GM10248 (cell line): ENCODE results near the gene AKAP7.

Experiments
- CTCF ChIA-PET: fragments of 300-600 bp; sonication (Branson Sonifier 250); formaldehyde crosslinking; extraction: SDS; loops from one replicate; lab custom pipeline; 2021; ENCODE audit warnings: antibody characterized with exemption; lab: Yijun Ruan, JAX
- POLR2A ChIA-PET: fragments of 350-650 bp; sonication (Branson Sonifier 250); formaldehyde crosslinking; extraction: SDS; loops from one replicate; lab custom pipeline; 2020; ENCODE audit warnings: antibody characterized with exemption; lab: Yijun Ruan, JAX
- DNase-seq: peaks from one replicate; pipeline ENCODE4 v3.0.0; 2012; ENCODE audit errors: extremely low spot score
- CTCF ChIP-seq: IDR thresholded peaks from 2 replicates; pipeline ENCODE4 v1.5.1; 2012; ENCODE audit warnings: mild to moderate bottlenecking, low read depth; ENCODE audit errors: extremely low read depth, missing control alignments, control extremely low read depth

AKAP7 gene

GRCh38 chr6:131250122-131250521, 114.9 kb downstream of the AKAP7 start:
- no peak for DNase-seq

GRCh38 chr6:131250936-131251335, 115.7 kb downstream of the AKAP7 start:
- no peak for DNase-seq
- POLR2A ChIA-PET = no interaction called here
- CTCF ChIA-PET = no interaction called here
- TF ChIP-seq CTCF = no peak

More at GRCh38 chr6:131250122-131250521, 114.9 kb downstream of the AKAP7 start:
- ChIA-PET POLR2A (no interaction called here), CTCF (no interaction called here)
- TF ChIP-seq CTCF = no peak

DNA sequence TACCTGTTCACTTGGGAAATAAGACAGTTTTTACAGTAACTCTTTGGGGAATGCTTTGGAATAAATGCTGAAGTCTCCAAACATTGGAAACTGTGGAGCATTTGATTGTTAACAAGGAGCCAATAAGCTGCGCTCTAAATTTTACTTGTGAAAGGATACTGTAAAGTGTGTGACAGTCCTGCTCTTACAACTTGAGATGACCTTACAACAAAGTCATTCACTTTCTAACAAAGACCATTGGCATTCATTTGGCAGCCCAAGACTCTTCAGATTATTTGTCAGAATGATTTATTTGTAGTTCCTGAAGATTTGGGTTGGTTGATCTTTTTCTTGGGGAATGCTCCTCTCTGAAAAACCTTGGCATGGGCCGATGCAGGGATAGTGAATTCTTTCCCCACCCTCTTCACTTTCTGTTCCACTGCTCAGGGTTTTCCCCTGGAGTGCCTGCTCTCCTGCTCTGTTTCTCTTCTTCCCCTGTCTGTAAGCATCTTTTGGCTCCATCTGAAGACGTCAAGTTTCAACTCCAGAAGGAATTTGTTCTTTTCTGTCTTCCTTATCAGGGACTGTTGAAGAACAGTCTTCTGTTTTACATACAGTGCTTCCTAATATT, 116.4 kb downstream of the AKAP7 start:
- no peak for DNase-seq
- POLR2A ChIA-PET = no interaction called here
- CTCF ChIA-PET = no interaction called here
- TF ChIP-seq CTCF = no peak

DNA sequence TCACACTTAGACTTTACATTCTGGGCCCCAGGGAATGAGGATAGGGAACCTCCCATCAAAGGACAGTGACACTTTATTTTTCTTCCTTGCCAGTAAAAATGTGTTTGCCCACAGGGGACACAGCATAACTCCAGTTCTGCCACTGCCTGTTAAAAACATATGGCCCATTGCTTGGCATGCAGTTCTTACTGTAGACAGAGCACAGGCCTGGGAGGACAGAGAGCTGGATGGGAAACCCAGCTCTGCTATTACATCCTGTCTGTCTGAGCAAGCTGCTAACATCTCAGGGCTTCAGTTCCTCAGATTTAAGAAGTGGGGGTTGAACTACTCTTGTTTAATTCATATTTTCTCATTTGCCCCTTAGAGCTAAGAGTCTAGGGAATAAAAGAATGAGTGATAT, 120.2 kb downstream of the AKAP7 start:
- CTCF ChIA-PET = interaction anchor here (0.7 to 1.8 kb wide), 3 partner anchors 9 to 56 kb away, joined by 3 to 8 read pairs (median 4); no protein-coding TSS in a partner anchor
- DNase-seq = no peak
- TF ChIP-seq CTCF = no peak
- POLR2A ChIA-PET = no interaction called here

- TF ChIP-seq CTCF = no peak
- ChIA-PET CTCF (interaction anchor here (0.7 to 1.8 kb wide), 3 partner anchors 9 to 56 kb away, joined by 3 to 8 read pairs (median 4); no protein-coding TSS in a partner anchor), POLR2A (no interaction called here)
- no peak for DNase-seq
Measured at GRCh38 chr6:131255911-131256310, 120.6 kb downstream of the AKAP7 start.

GRCh38 chr6:131257104-131257503, 121.8 kb downstream of the AKAP7 start:
- DNase-seq = no peak
- no peak for TF ChIP-seq CTCF
- ChIA-PET POLR2A (no interaction called here), CTCF (no interaction called here)
